ENCODE measurements around the gene FGF13. TPM values are rescaled to one million over a fixed set of nuclear protein-coding genes. Genes with fewer than 3 reads are reported as not detected.

Gene FGF13
- total RNA-seq, 1 donor from 2014 or later: 136 TPM

GRCh38 chrX:138664016-138664415, 47.5 kb downstream of the FGF13 start:
- DNase-seq: no peak

- DNase-seq: no peak
Observed at GRCh38 chrX:138651494-138651893, 60.0 kb downstream of the FGF13 start.

GRCh38 chrX:138648568-138648967, 62.9 kb downstream of the FGF13 start:
- no peak for DNase-seq

- no peak for DNase-seq
Observed at GRCh38 chrX:138638996-138639395, 72.5 kb downstream of the FGF13 start.

Small RNA genes lying within 50 kb of the gene (small RNA-seq; reads per million reads assigned to genes)
- gene AL031386.1: not detected
- 2.7 reads per million, percentile 86 among the genes with 10 or more reads in this experiment for gene MIR504
